Natural killer cell (primary cell): ENCODE data around the gene APOL2. TPM values are rescaled to one million over a fixed set of nuclear protein-coding genes. Genes with fewer than 3 reads are reported as not detected.
A peak's percentile ranks its signal among the peaks of the same experiment; 100 is the strongest.
"Not testable (repeated sequence)": the region's sequence is repeated elsewhere in the genome, so short reads cannot be mapped to it uniquely, and the experiment has no call there.

ENCODE experiments used
- ATAC-seq, 3 donors: fragments of 150-1000 bp in 2 of 3; fragments of 200-7000 bp in 1 of 3; cut with Tn5 transposase; 1 replicate in 1 of 3; 2 replicates in 2 of 3; pipeline ENCODE4 v1.10.0; 2021; ENCODE audit warnings: mild to moderate bottlenecking in 2 of 3, moderate library complexity in 2 of 3
- DNase-seq, 2 donors: peaks; one replicate each; pipeline versions ENCODE4 v3.0.0 to v3.0.0-alpha.2; 2013 to 2021; ENCODE audit warnings: mixed read lengths in 1 of 2
- H3K27ac ChIP-seq: one replicate; pipeline ENCODE4 v1.5.1; 2013; ENCODE audit warnings: mild to moderate bottlenecking, low read length
- H3K27me3 ChIP-seq: one replicate; pipeline ENCODE4 v1.6.1; 2013; ENCODE audit warnings: low read length; ENCODE audit not compliant: control insufficient read depth, insufficient read depth
- H3K36me3 ChIP-seq: one replicate; pipeline ENCODE4 v1.6.1; 2013; ENCODE audit warnings: low read length; ENCODE audit not compliant: control insufficient read depth, insufficient read depth
- H3K4me1 ChIP-seq: one replicate; pipeline ENCODE4 v1.6.1; 2013; ENCODE audit warnings: low read length; ENCODE audit not compliant: control insufficient read depth, insufficient read depth
- H3K4me3 ChIP-seq: one replicate; pipeline ENCODE4 v1.5.1; 2013; ENCODE audit warnings: low read length
- H3K9me3 ChIP-seq: one replicate; pipeline ENCODE4 v1.6.1; 2013; ENCODE audit warnings: low read length; ENCODE audit not compliant: control insufficient read depth, insufficient read depth
- H3K27ac Mint-ChIP-seq, 2 donors: one replicate each; pipeline ENCODE4 v1.8.0; 2022; ENCODE audit warnings: mild to moderate bottlenecking in 2 of 2, mixed read lengths in 2 of 2, moderate library complexity in 1 of 2
- H3K27me3 Mint-ChIP-seq, 2 donors: one replicate each; pipeline ENCODE4 v1.8.0; 2022; ENCODE audit warnings: low read depth in 2 of 2, mixed read lengths in 2 of 2
- H3K36me3 Mint-ChIP-seq: one replicate; pipeline ENCODE4 v1.8.0; 2022; ENCODE audit warnings: mixed read lengths
- H3K4me1 Mint-ChIP-seq, 2 donors: one replicate each; pipeline ENCODE4 v1.8.0; 2022; ENCODE audit warnings: mixed read lengths in 2 of 2
- H3K4me3 Mint-ChIP-seq: one replicate; pipeline ENCODE4 v1.8.0; 2022; ENCODE audit warnings: mild to moderate bottlenecking, moderate library complexity, mixed read lengths
- H3K9me3 Mint-ChIP-seq, 2 donors: one replicate each; pipeline ENCODE4 v1.8.0; 2022; ENCODE audit warnings: mixed read lengths in 2 of 2
- CTCF ChIP-seq: fragments of 200-600 bp; IDR thresholded peaks from one replicate; pipeline ENCODE4 v1.8.0; 2022; ENCODE audit warnings: antibody characterized with exemption
- WGBS: methylation state at CpG from one replicate; pipeline ENCODE4 v1.1.7; 2013; ENCODE audit warnings: missing lambda C conversion rate; ENCODE audit not compliant: insufficient coverage; 5-methylcytosine and 5-hydroxymethylcytosine counted together
- intact Hi-C: fragments of 100-400 bp; cut with micrococcal nuclease; formaldehyde crosslinking; loops from one replicate; pipeline ENCODE4 v1.14.2; 2022
- total RNA-seq, 4 donors: library from RNA; stranded (reverse); fragments of 120-200 nt in 1 of 4; gene quantifications; one replicate each; pipeline versions ENCODE4 v1.2.3 to v1.2.4, GENCODE V29; 2013 to 2022

APOL2 gene
- total RNA-seq, 3 donors from 2014 or later (not counting 1 experiment from before 2014, with no cell fraction given): 51.7 to 112 (median 67.2) TPM

GRCh38 chr22:36279219-36279666, 39.9 kb upstream of the APOL2 start:
- 86% methylated on average over 8 of the region's 8 CpGs for WGBS
- H3K27me3 ChIP-seq: no peaks in the 10 kb centered on the region
- Mint-ChIP-seq H3K36me3 (peaks cover 7% of the 10 kb centered on the region), H3K9me3 (no peaks in the 10 kb centered on the region), H3K27me3 (no peaks in the 10 kb centered on the region), H3K27ac (no peak overlapping the region), H3K4me1 (peaks cover 10 to 12% of the 10 kb centered on the region in 2 donors), H3K4me3 (no peak overlapping the region)
- ATAC-seq (no peak), DNase-seq (no peak)
- H3K36me3 ChIP-seq: peaks cover 41% of the 10 kb centered on the region
- H3K4me1 ChIP-seq: peaks cover 10% of the 10 kb centered on the region
- TF ChIP-seq CTCF: no peak
- no peaks in the 10 kb centered on the region for H3K9me3 ChIP-seq
- intact Hi-C loops: loop anchor here (5.0 kb wide), 2 partner anchors 42 to 137 kb away; partner anchors contain the start of gene APOL2
- no peak overlapping the region for H3K4me3 ChIP-seq
- H3K27ac ChIP-seq: no peak overlapping the region

- Histone ChIP-seq H3K9me3 (no peaks in the 10 kb centered on the region), H3K4me3 (no peak overlapping the region), H3K27ac (no peak overlapping the region), H3K36me3 (peaks cover 27% of the 10 kb centered on the region), H3K27me3 (no peaks in the 10 kb centered on the region), H3K4me1 (peaks cover 10% of the 10 kb centered on the region)
- peak; percentile 77 for TF ChIP-seq CTCF
- Mint-ChIP-seq H3K9me3 (no peaks in the 10 kb centered on the region), H3K36me3 (peaks cover 7% of the 10 kb centered on the region), H3K4me1 (peaks cover 10 to 12% of the 10 kb centered on the region in 2 donors), H3K27ac (peak overlapping the region; percentile 37 to 71), H3K27me3 (no peaks in the 10 kb centered on the region), H3K4me3 (no peak overlapping the region)
- DNase-seq (peak; percentile 49 to 84), ATAC-seq (peak; percentile 74 to 98 (median 84))
- 40% methylated on average over 17 of the region's 18 CpGs for WGBS
- intact Hi-C loops: loop anchor here (1.0 to 5.0 kb wide), 3 partner anchors 40 to 135 kb away; partner anchors contain the start of gene APOL2
These were observed 38.4 kb upstream of the APOL2 start for GRCh38 chr22:36277482-36278291.

GRCh38 chr22:36274531-36274930, 35.2 kb upstream of the APOL2 start:
- H3K9me3 Mint-ChIP-seq: no peaks in the 10 kb centered on the region
- peak overlapping the region in 1 of 2 donors; percentile 19 for H3K27ac Mint-ChIP-seq
- no peak overlapping the region for H3K4me3 Mint-ChIP-seq

GRCh38 chr22:36271951-36272350, 32.6 kb upstream of the APOL2 start:
- intact Hi-C loops, H3K4me3 Mint-ChIP-seq, H3K4me1 Mint-ChIP-seq, H3K9me3 Mint-ChIP-seq, H3K27ac ChIP-seq, H3K4me3 ChIP-seq, DNase-seq, H3K27ac Mint-ChIP-seq, ATAC-seq, H3K36me3 Mint-ChIP-seq, H3K4me1 ChIP-seq, H3K27me3 Mint-ChIP-seq, H3K9me3 ChIP-seq, H3K36me3 ChIP-seq, H3K27me3 ChIP-seq: not testable (repeated sequence)
- WGBS: 84% methylated on average over 5 of the region's 5 CpGs

More at GRCh38 chr22:36274531-36274930, 35.2 kb upstream of the APOL2 start:
- ATAC-seq (no peak), DNase-seq (no peak)
- peaks cover 5% of the 10 kb centered on the region for H3K36me3 ChIP-seq
- no peaks in the 10 kb centered on the region for H3K27me3 Mint-ChIP-seq
- H3K4me1 ChIP-seq: peaks cover 10% of the 10 kb centered on the region
- no peak overlapping the region for H3K27ac ChIP-seq
- 88% methylated on average over 5 of the region's 5 CpGs for WGBS
- H3K4me3 ChIP-seq: no peak overlapping the region
- intact Hi-C loops: no loop called here
- peaks cover 12 to 14% of the 10 kb centered on the region in 2 donors for H3K4me1 Mint-ChIP-seq
- TF ChIP-seq CTCF: no peak
- no peaks in the 10 kb centered on the region for H3K27me3 ChIP-seq
- H3K9me3 ChIP-seq: no peaks in the 10 kb centered on the region
- H3K36me3 Mint-ChIP-seq: no peaks in the 10 kb centered on the region

- H3K27ac ChIP-seq, H3K27me3 ChIP-seq, H3K36me3 Mint-ChIP-seq, H3K4me1 Mint-ChIP-seq, H3K36me3 ChIP-seq, H3K27me3 Mint-ChIP-seq, H3K4me3 ChIP-seq, DNase-seq, intact Hi-C loops, H3K4me1 ChIP-seq, H3K9me3 ChIP-seq, H3K4me3 Mint-ChIP-seq, H3K9me3 Mint-ChIP-seq, H3K27ac Mint-ChIP-seq, ATAC-seq: not testable (repeated sequence)
- WGBS: 94% methylated on average over 7 of the region's 7 CpGs
These were observed 31.9 kb upstream of the APOL2 start for GRCh38 chr22:36271231-36271630.
